Psoas muscle (tissue), 8 donors: ENCODE data around the gene IL21R. TPM values are rescaled to one million over a fixed set of nuclear protein-coding genes. Genes with fewer than 3 reads are reported as not detected.

Source experiments
- ATAC-seq, 4 donors: fragments of 200-7000 bp; cut with Tn5 transposase; one replicate each; pipeline ENCODE4 v1.9.1; 2020; ENCODE audit warnings: moderate library complexity in 3 of 4, mild to moderate bottlenecking in 2 of 4
- DNase-seq, 2 donors: peaks; one replicate each; pipeline ENCODE4 v3.0.0-alpha.2; 2020
- H3K27ac ChIP-seq: fragments of 200-600 bp; one replicate; pipeline ENCODE4 v1.8.0; 2022
- H3K27me3 ChIP-seq, 3 donors: fragments of 200-600 bp in 1 of 3; one replicate each; pipeline versions ENCODE4 v1.6.1 to v1.8.0; 2013 to 2022; ENCODE audit warnings: low read length in 2 of 3, mild to moderate bottlenecking in 2 of 3, moderate library complexity in 1 of 3; ENCODE audit not compliant: insufficient read depth in 3 of 3
- H3K36me3 ChIP-seq, 2 donors: fragments of 200-600 bp in 1 of 2; one replicate each; pipeline versions ENCODE4 v1.6.1 to v1.8.0; 2013 to 2022; ENCODE audit warnings: low read depth in 1 of 2, mild to moderate bottlenecking in 1 of 2, moderate library complexity in 1 of 2; ENCODE audit not compliant: insufficient read depth in 1 of 2
- H3K4me1 ChIP-seq: fragments of 200-600 bp; one replicate; pipeline ENCODE4 v1.8.0; 2022
- H3K4me3 ChIP-seq: fragments of 200-600 bp; one replicate; pipeline ENCODE4 v1.8.0; 2022; ENCODE audit warnings: mild to moderate bottlenecking
- H3K9me3 ChIP-seq: fragments of 200-600 bp; one replicate; pipeline ENCODE4 v1.8.0; 2022
- WGBS, 3 donors: extraction: QIAGEN DNeasy Blood & Tissue Kit; methylation state at CpG; one replicate each; pipeline versions ENCODE4 v1.1.6 to v1.1.7; 2013; 5-methylcytosine and 5-hydroxymethylcytosine counted together
- intact Hi-C, 2 donors: fragments of 100-400 bp; cut with DNase I; formaldehyde crosslinking; loops; one replicate each; pipeline versions ENCODE4 v1.11.0 to v1.14.2; 2022
- polyA plus RNA-seq, 3 donors: library from polyadenylated mRNA; stranded (reverse); fragments of 200-250 nt; gene quantifications; one replicate each; pipeline ENCODE4 v1.2.3, GENCODE V29; 2013
- total RNA-seq, 4 donors: library from RNA; stranded (reverse); fragmentation: NEBNext Ultra II Directional in 2 of 4; extraction: Animal tissue kit (Norgen Biotek cat#: 25700) in 2 of 4; gene quantifications; one replicate each; pipeline versions ENCODE4 v1.2.1 to v1.2.4, GENCODE V29; 2021 to 2023
- TF ChIP-seq, protein P1 (sequence below): fragments of 200-600 bp; IDR thresholded peaks from one replicate; pipeline ENCODE4 v1.8.0; 2022; ENCODE audit warnings: antibody characterized with exemption
- donor health status: healthy with polysubstance abuse.
- donor health status: DM: no; HTN: no; CAD: no; lungs with moderate emphysema.
- donor health status: Bipolar disorder and iron deficiency.
- donor health status: healthy.
- donor health status: DM: yes; HTN: yes; CAD: no.
- donor health status: DM: no; HTN: no; CAD: no.
- donor health status: DM: no; HTN: no; CAD: no.
- donor health status: DM: yes; HTN: yes; CAD: no.

The IL21R gene
- total and polyA plus RNA-seq, 7 donors, result 0.01 to 0.15 (median 0.08) TPM; not detected in 2

DNA sequence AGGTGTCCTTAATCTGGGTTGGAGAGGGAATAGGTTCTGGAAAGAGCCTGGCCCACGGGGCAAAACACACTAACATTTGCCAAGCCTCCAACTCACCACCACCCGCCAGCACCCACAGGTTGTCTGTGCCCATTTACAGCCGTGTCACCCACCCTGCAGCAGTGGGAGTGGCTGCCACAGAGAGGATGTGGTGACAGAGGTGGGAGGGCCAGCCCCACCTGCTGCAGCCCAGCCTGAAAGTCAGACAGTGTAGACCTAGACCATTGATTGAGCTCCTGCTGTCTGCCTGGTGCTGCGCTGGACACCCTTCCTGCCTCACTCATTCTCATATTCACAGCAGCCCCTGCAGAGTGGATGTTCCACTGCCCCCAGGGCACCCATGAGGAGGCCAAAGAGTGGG, 44.7 kb downstream of the IL21R start:
- ATAC-seq, result peak in 1 of 4 donors; percentile 25

DNA sequence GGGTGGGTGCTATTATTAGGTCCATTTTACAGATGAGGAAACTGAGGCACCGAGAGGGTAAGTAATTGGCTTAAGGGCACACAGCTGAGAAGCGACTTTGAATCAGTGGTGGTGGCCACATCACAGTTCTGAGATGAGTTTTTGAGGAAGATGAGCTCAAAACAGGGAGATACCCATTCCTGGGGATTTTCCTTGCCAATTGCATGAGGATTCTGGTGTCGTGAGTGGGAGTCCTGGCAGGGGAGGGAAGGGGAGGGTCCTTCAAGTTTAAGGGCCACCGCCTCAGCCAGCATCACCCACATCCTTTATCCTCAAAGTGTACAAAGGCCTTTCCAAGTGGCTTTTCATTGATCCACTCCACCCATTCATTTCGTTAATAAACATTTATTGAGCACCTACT, 45.3 kb downstream of the IL21R start:
- Histone ChIP-seq H3K4me3 (no peak overlapping the region), H3K4me1 (no peaks in the 10 kb centered on the region), H3K27ac (no peak overlapping the region), H3K27me3 (peaks cover 0 to 35% (median 17%) of the 10 kb centered on the region in 3 donors), H3K36me3 (no peaks in the 10 kb centered on the region), H3K9me3 (peaks cover 4% of the 10 kb centered on the region)
- DNase-seq (no peak), ATAC-seq (no peak)
- TF ChIP-seq, protein P1, sequence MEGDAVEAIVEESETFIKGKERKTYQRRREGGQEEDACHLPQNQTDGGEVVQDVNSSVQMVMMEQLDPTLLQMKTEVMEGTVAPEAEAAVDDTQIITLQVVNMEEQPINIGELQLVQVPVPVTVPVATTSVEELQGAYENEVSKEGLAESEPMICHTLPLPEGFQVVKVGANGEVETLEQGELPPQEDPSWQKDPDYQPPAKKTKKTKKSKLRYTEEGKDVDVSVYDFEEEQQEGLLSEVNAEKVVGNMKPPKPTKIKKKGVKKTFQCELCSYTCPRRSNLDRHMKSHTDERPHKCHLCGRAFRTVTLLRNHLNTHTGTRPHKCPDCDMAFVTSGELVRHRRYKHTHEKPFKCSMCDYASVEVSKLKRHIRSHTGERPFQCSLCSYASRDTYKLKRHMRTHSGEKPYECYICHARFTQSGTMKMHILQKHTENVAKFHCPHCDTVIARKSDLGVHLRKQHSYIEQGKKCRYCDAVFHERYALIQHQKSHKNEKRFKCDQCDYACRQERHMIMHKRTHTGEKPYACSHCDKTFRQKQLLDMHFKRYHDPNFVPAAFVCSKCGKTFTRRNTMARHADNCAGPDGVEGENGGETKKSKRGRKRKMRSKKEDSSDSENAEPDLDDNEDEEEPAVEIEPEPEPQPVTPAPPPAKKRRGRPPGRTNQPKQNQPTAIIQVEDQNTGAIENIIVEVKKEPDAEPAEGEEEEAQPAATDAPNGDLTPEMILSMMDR, result no peak
- intact Hi-C loops, result no loop called here
- WGBS, 3 donors, result 91 to 98% (median 97%) methylated on average over 5 of the region's 5 CpGs

More for the DNA sequence above, 44.7 kb downstream of the IL21R start:
- WGBS, 3 donors, result 84 to 91% (median 85%) methylated on average over 4 of the region's 4 CpGs
- H3K36me3 ChIP-seq, result no peaks in the 10 kb centered on the region
- no peak for DNase-seq
- intact Hi-C loops, result no loop called here
- TF ChIP-seq, protein P1, result no peak
- H3K27ac ChIP-seq, result no peak overlapping the region
- peaks cover 4% of the 10 kb centered on the region for H3K9me3 ChIP-seq
- H3K27me3 ChIP-seq, result peaks cover 0 to 35% (median 17%) of the 10 kb centered on the region in 3 donors
- no peak overlapping the region for H3K4me3 ChIP-seq
- no peaks in the 10 kb centered on the region for H3K4me1 ChIP-seq

DNA sequence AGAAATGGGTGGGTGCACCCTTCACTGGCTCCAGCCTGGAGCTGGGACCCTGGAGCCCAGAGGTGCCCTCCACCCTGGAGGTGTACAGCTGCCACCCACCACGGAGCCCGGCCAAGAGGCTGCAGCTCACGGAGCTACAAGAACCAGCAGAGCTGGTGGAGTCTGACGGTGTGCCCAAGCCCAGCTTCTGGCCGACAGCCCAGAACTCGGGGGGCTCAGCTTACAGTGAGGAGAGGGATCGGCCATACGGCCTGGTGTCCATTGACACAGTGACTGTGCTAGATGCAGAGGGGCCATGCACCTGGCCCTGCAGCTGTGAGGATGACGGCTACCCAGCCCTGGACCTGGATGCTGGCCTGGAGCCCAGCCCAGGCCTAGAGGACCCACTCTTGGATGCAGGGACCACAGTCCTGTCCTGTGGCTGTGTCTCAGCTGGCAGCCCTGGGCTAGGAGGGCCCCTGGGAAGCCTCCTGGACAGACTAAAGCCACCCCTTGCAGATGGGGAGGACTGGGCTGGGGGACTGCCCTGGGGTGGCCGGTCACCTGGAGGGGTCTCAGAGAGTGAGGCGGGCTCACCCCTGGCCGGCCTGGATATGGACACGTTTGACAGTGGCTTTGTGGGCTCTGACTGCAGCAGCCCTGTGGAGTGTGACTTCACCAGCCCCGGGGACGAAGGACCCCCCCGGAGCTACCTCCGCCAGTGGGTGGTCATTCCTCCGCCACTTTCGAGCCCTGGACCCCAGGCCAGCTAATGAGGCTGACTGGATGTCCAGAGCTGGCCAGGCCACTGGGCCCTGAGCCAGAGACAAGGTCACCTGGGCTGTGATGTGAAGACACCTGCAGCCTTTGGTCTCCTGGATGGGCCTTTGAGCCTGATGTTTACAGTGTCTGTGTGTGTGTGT, 46.8 kb downstream of the IL21R start:
- H3K36me3 ChIP-seq, result no peaks in the 10 kb centered on the region
- 48 to 55% (median 51%) methylated on average over 19 of the region's 19 CpGs for WGBS, 3 donors
- intact Hi-C loops, result no loop called here
- DNase-seq, result no peak
- TF ChIP-seq, protein P1, result no peak
- no peak overlapping the region for H3K4me3 ChIP-seq
- peak in 1 of 4 donors; percentile 20 for ATAC-seq
- no peak overlapping the region for H3K27ac ChIP-seq
- H3K27me3 ChIP-seq, result peaks cover 0 to 35% (median 17%) of the 10 kb centered on the region in 3 donors
- peaks cover 4% of the 10 kb centered on the region for H3K9me3 ChIP-seq
- H3K4me1 ChIP-seq, result no peaks in the 10 kb centered on the region

DNA sequence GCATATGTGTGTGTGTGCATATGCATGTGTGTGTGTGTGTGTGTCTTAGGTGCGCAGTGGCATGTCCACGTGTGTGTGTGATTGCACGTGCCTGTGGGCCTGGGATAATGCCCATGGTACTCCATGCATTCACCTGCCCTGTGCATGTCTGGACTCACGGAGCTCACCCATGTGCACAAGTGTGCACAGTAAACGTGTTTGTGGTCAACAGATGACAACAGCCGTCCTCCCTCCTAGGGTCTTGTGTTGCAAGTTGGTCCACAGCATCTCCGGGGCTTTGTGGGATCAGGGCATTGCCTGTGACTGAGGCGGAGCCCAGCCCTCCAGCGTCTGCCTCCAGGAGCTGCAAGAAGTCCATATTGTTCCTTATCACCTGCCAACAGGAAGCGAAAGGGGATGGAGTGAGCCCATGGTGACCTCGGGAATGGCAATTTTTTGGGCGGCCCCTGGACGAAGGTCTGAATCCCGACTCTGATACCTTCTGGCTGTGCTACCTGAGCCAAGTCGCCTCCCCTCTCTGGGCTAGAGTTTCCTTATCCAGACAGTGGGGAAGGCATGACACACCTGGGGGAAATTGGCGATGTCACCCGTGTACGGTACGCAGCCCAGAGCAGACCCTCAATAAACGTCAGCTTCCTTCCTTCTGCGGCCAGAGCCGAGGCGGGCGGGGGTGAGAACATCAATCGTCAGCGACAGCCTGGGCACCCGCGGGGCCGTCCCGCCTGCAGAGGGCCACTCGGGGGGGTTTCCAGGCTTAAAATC, 47.6 kb downstream of the IL21R start:
- Histone ChIP-seq H3K4me1 (no peaks in the 10 kb centered on the region), H3K27ac (no peak overlapping the region), H3K36me3 (no peaks in the 10 kb centered on the region), H3K9me3 (no peaks in the 10 kb centered on the region), H3K4me3 (no peak overlapping the region), H3K27me3 (peaks cover 0 to 35% (median 17%) of the 10 kb centered on the region in 3 donors)
- no peak for DNase-seq
- intact Hi-C loops, result loop anchor here in 1 of 2 donors (10.0 kb wide), 1 partner anchor 215 kb away; no protein-coding TSS in a partner anchor
- ATAC-seq, result no peak
- WGBS, 3 donors, result 34 to 35% (median 35%) methylated on average over 31 of the region's 31 CpGs
- TF ChIP-seq, protein P1, result no peak
